GM21381 (cell line): Measurements from ENCODE around the gene KCNK10.
"Not testable (repeated sequence)": the region's sequence is repeated elsewhere in the genome, so short reads cannot be mapped to it uniquely, and the experiment has no call there.

Source experiments
- ATAC-seq: cut with Tn5 transposase; IDR thresholded peaks from one replicate; pipeline ENCODE4 v1.9.1; 2021; ENCODE audit warnings: mild to moderate bottlenecking, moderate library complexity; ENCODE audit not compliant: unreplicated experiment

KCNK10 gene

DNA sequence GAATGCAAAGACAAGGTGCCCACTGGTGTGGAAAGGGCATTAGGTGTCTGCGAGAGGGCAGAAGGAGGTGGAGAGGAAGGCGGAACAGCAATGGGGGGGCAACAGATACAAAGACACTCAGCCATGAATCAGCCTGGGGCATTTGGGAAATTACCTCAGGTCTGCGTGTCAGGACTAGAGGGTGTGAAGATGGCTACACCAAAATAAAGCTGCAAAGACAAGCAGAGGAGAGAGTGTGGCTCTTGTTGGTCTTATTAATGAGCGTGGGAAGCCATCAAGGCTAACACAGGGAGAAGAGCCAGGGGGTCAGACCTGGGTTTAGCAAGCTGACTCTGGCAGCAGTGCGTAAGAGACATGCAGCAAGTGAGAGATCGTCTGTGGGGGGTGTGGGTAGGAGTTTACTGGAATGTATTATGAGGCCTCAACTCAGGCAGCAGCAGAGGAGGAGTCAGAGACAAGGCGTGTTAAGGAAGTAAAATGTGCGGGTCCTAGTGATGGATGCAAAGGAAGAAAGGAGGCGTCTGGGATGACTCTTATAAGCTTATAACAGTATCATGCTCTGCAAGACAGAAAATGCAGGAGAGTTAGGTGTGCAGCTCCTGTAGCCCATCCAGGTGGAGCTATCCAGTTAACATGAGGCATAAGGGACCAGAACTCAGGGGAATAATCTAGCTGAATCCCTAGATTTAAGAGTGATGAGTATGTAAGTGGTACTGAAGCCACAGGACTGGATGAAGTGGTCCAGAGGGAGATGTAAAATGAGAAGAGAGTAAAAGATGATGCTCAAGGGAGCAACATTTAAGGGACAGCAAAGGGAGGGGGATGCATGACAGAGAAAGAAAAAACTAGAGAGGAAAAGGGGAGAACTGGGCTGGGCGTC is 50.4 kb downstream of the KCNK10 start:
- no peak for ATAC-seq

DNA sequence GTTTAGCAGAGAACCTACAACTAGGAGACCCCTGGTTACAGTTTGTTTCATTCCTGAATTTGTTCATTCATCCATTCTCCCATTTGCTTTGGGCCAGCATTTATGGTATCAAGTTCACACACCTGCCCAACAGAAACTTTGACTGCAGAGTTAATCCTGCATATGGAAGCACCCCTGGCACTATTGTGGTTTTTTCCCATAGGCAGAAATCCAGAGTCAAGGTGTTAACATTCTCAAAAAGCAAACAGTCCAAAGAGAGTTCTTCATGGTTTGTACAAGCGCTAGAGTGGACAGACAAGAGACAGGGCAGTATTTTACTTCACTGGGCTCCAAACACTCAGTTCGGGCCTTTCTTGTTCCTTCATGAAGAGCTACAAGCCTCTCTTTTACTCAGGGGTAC is 51.9 kb downstream of the KCNK10 start:
- no peak for ATAC-seq

DNA sequence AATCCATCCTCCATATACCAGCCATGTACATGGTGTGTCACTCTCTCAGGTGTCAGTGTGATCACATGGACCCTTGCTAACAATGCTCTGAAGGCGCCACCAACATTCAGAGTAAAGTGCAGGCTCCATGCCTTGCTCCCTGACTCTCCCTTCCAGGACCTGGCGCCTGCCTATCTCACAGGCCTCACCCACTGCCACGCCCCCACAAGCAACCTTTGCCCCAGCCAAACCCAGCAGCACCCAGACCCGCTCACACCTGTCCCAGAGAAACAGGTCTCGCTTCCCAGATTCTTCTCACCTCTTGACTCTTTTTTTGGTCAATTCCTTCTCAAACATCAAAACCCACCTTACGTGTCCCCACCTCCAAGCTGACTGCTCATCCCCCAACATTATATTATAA is 52.3 kb downstream of the KCNK10 start:
- no peak for ATAC-seq

DNA sequence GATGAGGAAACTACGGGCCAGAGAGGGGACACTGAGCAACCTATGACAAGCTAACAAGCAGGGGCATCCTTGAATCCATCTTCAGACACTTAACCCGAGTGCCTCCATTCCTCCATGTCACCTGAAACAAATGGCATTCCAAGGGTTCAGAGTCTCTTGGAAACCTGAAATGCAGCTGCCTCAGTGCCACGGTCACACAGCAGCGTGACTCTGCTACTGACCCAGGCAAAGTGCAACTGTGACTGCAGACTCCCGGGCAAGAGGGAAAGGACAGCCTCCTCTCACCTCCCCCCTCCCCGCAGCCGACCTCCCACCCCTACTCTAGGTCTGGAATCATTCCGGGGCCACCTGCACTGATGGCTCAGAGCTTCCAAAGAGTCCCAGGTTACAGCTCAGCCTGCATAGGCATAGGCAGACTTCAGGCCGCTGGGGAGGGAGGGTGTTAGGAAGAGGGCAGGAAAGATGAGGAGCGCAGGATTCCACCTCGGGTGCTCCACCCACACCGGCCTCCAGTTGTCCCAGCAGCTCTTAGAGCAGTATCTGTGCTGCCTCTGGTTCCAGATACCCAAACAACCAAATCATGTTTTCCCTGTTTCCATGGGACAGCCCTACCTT is 53.2 kb downstream of the KCNK10 start:
- ATAC-seq = no peak

DNA sequence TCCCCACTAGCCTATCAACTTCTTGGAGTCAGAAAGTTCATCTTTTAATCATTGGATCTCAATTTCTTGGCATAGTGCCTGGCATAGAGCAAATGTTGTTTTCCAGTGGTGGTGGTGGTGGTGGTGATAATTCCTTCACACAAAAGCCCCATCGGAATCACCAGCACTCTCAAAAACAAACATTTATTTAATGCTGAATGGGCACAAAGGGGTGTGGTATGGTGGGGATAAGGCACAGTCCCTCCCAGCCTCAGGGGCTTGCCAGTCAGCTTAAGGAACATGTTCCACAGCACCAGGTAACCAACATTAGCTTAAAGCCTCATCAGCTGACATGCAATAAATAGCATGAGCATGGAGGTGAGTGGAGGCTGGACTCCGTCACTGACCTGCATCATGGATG is 56.6 kb downstream of the KCNK10 start:
- ATAC-seq = no peak

DNA sequence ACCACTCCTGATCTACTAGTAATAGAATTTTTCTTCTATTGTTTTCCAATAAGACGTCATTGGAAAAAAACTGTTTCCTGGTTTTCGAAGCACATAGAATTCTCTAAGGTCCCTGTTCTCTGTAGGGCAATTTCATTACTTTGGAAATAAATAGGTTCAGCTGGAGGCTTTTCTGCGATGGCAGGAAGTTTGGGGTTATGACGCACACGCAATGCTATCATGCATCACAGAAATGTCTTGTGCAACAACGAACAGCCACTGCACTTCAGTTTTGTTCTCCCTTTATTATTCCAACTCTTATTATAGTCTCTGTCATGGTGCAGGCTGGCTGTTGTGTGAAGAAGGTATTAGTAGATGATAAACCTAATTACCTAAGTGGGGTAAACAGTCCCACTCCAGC is 59.0 kb downstream of the KCNK10 start:
- no peak for ATAC-seq

DNA sequence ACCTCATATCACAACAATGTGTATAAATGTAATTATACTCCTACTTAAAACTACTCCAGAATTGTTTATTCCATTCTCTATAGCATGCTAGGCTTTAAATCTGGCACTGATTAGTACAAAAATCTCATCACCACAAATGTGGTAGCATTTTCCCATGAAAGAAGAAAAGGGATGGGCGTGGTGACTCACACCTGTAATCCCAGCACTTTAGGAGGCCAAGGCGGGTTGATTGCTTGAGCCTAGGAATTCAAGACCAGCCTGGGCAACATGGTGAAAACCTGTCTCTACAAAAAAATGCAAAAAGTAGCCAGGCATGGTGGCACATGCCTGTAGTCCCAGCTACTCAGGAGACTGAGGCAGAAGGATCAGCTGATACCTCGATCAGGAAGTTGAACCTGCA is 61.8 kb downstream of the KCNK10 start:
- not testable (repeated sequence) for ATAC-seq

DNA sequence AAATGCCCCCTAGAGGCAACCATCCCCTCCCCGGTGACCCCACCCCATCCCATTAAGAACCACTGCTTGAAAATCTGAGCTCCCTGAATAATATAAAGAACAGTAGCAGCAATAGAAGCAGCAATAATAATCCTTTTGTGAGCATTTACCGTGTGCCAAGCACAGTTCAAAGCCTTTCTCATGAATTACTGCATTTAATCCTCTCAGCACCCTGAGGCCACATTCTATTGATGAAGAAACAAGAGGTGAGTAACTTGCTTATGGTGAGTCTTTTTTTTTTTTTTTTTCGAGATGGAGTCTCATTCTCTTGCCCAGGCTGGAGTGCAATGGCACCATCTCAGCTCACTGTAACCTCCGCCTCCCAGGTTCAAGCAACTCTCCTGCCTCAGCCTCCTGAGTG is 65.0 kb downstream of the KCNK10 start:
- ATAC-seq = no peak

DNA sequence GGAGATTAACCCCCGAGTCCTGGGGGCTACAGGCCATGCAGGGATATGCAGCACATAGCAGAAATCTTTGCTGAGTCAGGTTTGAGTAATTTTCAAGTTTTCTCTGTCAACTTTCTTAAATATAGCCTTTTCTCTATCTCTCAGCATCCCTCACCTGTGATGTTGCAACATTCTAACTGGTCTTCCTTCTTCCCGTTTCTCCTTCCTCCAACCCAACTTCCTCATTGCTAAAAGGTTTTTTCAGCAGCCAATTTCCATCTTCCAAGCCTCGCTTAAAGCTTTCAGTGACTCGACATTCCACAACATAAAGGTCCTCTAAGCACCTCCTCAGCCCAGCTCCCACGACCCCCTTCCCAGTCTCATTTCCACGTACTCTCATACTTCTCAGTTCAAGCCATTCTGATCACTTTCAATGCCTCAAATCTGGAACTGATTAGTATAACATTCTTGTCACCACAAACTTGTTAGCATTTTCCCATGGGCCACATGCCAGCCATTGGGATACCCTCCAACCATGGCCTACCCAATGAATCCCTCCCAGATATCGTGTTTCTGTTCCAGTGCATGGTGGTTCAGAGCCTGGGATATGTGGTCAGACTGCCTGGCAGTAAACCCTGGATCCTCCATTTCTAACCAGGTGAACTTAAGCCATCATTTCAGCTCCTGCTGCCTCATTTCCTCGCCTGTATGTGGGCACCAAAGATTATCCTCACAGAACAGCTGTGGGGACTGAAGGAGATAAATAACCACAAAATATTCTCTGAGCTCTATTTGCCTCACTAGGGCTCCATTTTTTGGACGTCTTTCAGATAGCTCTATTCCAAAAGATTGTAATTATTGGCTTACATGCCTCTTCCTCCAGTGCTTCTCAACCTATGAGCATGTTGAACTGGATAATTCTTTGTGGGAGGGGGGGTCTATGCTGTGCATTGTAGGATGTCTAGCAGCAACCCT is 65.8 kb downstream of the KCNK10 start:
- no peak for ATAC-seq

DNA sequence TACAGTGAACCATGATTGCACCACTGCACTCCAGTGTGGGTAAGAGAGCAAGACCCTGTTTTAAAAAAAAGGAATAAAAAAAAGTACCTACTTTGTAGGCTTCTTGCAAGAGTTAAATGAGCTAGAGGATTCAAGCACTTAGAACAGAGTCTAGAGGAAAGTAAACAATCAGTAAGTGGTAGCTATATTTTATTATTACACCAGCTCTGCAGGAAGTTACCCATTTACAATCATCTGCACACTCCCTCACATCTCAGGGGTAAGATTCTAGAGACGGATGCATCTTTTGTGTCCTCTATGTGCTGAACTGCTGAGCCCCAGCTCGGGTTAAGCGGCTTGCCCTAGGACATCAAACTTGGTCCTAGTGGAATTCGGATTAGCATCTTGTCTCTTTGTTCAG is 67.3 kb downstream of the KCNK10 start:
- ATAC-seq = no peak

DNA sequence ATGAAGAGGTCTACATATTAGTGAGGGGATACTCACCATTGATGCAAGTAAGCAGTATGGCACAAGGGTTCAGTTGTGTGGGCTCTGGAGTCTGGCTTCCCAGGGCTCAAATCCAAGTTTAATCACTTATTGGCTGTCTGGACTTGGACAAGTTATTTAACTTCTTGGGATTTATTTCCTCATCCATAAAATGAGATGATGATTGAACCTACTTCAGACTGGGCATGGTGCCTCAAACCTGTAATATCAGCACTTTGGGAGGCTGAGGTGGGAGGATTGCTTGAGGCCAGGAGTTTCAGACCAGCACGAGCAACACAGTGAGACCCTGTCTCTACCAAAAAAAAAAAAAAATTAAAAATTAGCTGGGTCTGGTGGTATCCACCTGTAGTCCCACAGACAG is 67.9 kb downstream of the KCNK10 start:
- no peak for ATAC-seq

DNA sequence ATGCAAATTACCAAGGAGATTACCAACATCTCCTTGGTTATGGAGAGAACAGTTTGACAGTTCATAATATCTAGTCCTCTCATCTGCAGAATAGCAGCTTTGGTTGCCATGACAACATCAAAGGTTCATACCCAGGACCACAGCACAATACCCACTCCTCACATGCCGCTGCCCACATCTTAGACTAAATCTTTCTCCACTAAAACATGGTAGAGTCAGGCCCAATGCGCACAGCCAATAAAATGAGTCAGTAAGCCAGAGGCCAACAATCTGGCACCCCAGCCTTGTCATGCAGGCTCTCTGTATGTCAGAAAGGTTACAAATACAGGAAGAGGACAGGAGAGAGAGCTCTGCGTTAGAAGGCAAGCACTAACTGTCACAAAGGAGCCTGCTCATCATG is 70.6 kb downstream of the KCNK10 start:
- no peak for ATAC-seq

DNA sequence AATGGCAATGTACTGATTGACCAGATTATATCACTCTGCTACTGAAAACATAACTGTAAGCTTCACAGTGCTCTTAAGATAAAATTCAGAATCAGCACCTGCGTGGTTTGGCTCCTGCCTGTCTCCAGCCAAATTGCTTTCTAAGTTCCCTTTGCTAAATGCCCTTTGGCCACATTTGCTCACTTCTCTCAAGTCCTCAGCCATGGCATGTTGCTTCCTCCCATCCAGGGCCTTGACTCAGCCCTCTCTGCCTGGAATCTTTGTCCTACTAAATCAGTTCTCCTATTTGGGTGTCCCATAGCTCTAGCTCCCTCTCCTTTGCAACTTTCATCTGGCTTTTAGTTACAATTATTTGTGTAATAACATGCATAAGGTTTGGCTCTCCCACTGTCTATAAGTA is 71.4 kb downstream of the KCNK10 start:
- ATAC-seq = no peak

DNA sequence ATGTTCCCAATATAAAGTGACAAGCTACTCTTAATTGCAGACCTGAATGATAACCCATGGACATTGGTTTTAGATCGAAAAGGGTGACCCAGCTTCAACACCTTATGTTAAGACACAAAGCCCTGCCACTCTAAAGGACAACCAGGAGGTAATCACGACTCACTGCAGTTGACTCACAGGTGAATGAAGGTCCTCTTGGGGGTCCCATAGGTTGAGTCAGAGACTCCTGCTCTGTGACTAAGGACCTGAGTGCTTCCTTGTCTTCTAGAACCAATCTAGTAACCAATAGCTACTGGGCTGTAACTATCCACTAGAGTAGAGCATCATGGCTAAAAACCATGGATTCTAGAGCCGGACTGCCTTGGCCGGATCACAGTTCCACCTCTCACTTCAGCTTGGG is 73.8 kb downstream of the KCNK10 start:
- ATAC-seq = no peak

DNA sequence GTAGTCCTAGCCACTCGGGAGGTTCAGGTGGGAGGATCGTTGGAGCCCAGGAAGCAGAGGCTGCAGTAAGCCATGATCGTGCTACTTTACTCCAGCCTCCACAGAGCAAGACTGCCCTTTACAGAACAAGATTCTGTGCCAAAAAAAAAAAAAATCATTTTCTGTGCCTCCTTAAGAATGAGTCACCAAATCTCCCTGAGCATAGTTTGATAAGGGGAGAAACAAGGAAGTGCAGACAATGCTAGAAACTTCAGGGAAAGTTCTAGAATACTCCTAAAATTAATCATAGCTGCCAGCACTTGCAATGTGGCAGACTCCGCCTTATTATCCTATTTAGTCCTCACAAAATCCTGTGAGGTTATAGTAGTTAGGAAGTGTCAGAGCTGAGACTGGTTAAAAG is 74.5 kb downstream of the KCNK10 start:
- ATAC-seq = no peak

DNA sequence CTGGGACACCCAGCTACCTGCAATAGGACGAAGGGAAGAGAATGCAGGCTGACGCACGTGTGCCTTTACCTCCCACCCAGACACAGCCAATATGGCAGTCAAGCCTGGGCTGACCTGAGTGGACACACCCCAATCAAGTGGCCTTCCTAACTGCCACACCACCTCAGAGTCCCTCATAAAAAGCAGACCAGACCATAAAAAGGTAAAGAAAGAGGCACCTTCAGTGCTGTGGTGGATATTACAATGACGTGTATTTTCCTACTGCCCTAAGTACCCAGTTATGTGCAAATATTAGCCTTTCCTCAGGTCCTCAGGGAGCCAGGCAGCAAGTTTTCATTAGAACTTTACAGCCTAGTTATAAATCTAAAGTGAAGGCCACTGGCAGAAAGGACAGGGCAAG is 75.8 kb downstream of the KCNK10 start:
- no peak for ATAC-seq

DNA sequence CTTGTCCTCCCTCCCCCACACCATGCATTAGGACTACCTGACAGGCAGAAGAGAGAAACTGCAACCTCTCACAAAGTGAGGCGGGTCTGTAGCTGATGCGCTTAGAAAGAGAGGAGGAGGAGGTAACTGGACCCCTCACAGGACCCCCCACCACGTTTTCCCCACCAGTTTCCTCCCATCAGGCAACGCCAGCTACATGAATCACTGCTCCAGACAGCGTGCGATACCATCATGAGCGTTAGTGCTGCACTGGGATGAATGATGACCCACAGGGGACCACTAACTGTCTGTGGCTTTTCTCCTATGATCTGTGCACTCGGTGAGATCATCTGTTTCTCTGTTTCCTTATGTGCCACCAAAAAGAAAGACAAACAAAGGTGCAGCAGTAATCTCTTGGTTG is 77.7 kb downstream of the KCNK10 start:
- ATAC-seq = no peak

DNA sequence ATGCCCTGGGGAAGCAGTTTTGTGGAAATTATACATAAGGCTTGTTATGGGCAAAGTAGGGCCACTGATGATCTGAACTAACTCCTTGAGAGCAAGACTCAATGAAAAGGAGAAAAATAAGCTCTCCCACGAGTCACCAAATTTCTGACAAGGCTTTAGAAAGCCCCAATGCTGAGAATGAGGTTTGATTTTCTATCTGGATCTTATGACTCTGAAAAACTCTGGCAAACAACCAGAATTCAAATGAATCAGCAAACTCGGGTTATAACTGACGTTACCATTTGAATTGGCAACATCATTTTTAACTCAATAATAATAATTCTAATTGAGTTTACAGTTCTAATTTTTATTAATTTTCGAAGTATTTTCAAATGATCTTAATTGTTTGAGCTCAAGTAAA is 79.1 kb downstream of the KCNK10 start:
- ATAC-seq = no peak

DNA sequence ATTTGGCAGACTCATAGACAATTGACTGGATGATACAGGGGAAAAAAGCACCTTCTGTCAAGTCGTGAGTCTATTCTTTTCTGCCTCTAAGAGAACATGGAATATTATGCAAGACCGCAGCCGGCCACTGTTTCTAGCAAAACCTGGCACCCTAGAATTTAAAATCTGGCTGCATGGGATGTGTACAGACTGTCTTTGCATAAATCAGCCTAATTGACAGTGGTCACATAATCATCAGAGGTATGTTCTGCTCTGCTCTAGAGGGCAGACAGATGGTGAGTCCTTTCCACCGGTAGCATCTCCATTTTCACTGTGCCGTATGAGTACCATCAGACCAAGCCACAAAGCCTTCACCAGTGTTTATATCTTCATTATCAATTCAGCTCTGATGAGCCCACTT is 80.6 kb downstream of the KCNK10 start:
- no peak for ATAC-seq

DNA sequence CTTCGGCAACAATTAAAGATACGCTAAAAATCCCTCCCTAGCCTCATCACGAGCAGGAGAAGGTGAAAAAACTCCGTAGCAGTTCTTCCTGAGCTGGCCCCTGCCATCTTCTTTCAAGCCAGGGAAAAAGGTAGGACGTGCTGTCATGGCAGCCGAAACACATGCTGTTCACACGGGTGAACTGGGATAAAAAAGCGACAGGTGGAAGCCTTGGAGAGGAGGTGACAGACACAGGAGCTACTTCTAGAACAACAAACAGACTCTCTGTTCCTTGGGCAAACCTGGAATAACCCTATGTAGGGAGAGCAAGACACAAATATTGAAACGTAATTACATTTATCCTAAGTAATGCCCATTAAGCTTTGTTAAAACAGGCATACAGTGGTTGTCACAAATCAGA is 81.3 kb downstream of the KCNK10 start:
- no peak for ATAC-seq

DNA sequence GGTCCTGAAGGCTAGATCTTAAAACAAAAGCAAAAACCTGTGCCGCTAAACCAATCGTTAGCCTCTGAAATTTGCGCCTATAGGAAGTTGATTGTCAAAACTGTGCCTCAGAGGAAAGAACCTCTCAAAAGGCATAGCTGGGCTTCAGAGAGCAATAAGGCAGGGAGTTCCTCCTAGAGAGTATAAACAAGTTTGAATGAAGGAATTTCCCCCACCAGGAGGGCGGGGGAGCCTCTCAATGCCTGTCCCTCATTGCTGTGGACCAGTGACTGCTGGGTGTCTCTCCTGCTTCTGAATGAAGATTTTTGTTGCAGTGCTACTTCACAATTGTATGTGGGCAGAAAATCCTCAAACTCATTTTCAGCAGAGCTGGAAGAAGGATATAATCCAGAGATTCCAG is 88.6 kb downstream of the KCNK10 start:
- ATAC-seq = no peak

DNA sequence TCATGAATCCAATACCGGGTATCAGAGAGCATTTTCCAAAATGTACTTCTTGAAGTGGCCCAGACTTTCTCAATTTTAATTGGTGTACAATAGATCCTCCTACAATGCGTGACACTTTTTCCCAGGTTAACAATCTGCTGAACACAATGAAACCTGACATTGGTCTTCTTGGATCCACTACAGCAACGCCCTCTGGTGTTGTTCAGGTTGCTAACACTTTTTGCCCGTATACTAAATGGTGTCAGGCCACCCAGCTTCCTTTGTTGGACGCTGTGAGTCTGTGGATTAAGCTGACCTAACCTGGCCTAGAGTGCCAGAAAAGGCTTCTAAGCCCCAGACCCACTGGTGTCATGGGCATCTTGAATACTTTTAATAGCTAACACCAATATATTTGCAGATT is 89.2 kb downstream of the KCNK10 start:
- ATAC-seq = no peak
